IMR-90 (cell line): ENCODE results near the gene IRF4. TPM values are rescaled to one million over a fixed set of nuclear protein-coding genes. Genes with fewer than 3 reads are reported as not detected.

Experiments
- ATAC-seq: fragments of 200-7000 bp; cut with Tn5 transposase; 2 replicates; pipeline ENCODE4 v1.9.1; 2020; ENCODE audit warnings: low read depth, mild to moderate bottlenecking, moderate library complexity
- BruUV-seq: library from RNA; stranded (reverse); fragments of 400-500 nt; replicated peaks from 2 replicates; lab custom pipeline; 2021; lab: Mats Ljungman, UMichigan
- CTCF ChIA-PET: fragments of 300-600 bp; formaldehyde crosslinking; extraction: SDS; loops from one replicate; lab custom pipeline; 2021; ENCODE audit warnings: antibody characterized with exemption; lab: Yijun Ruan, JAX
- POLR2A ChIA-PET: fragments of 300-600 bp; sonication (Branson Sonifier 250); formaldehyde crosslinking; loops from one replicate; lab custom pipeline; 2022; ENCODE audit warnings: antibody characterized with exemption; ENCODE audit not compliant: unreplicated experiment; lab: Charles Lee
- DNase-seq: peaks from one replicate; pipeline ENCODE4 v3.0.0; 2013
- H2AFZ ChIP-seq: replicated peaks from 2 replicates; pipeline ENCODE3; 2013; ENCODE audit warnings: low read length, mild to moderate bottlenecking; ENCODE audit not compliant: poor library complexity
- H2AK5ac ChIP-seq: 2 replicates; pipeline ENCODE4 v1.6.1; 2013; ENCODE audit warnings: low read depth, low read length, inconsistent platforms
- H2AK9ac ChIP-seq: replicated peaks from 2 replicates; pipeline ENCODE3; 2013; ENCODE audit warnings: mild to moderate bottlenecking, low read depth, low read length, moderate library complexity; ENCODE audit not compliant: poor library complexity
- H2BK120ac ChIP-seq: 2 replicates; pipeline ENCODE4 v1.6.1; 2013; ENCODE audit warnings: low read depth, low read length, inconsistent platforms
- H2BK15ac ChIP-seq: 3 replicates; pipeline ENCODE4 v1.6.1; 2013; ENCODE audit warnings: low read depth, low read length, inconsistent platforms
- H2BK20ac ChIP-seq: 2 replicates; pipeline ENCODE4 v1.6.1; 2013; ENCODE audit warnings: low read depth, mild to moderate bottlenecking, inconsistent platforms, low read length, moderate library complexity
- H2BK5ac ChIP-seq: 2 replicates; pipeline ENCODE4 v1.6.1; 2013; ENCODE audit warnings: mild to moderate bottlenecking, low read depth, low read length, inconsistent platforms; ENCODE audit not compliant: poor library complexity, severe bottlenecking
- H3K14ac ChIP-seq: replicated peaks from 2 replicates; pipeline ENCODE4 v1.6.1; 2013; ENCODE audit warnings: low read depth, low read length, inconsistent platforms
- H3K18ac ChIP-seq: 2 replicates; pipeline ENCODE4 v1.6.1; 2013; ENCODE audit warnings: low read depth, low read length, control low read depth
- H3K23ac ChIP-seq: 2 replicates; pipeline ENCODE4 v1.6.1; 2013; ENCODE audit warnings: low read depth, low read length, inconsistent platforms
- H3K27ac ChIP-seq: 2 replicates; pipeline ENCODE4 v1.5.1; 2013; ENCODE audit warnings: mild to moderate bottlenecking, control low read depth, low read length; ENCODE audit not compliant: insufficient read depth
- H3K27me3 ChIP-seq: 2 replicates; pipeline ENCODE4 v1.6.1; 2013; ENCODE audit warnings: low read length; ENCODE audit not compliant: control insufficient read depth, insufficient read depth
- H3K36me3 ChIP-seq: 2 replicates; pipeline ENCODE4 v1.6.1; 2013; ENCODE audit warnings: low read length, mixed read lengths; ENCODE audit not compliant: control insufficient read depth, insufficient read depth
- H3K4ac ChIP-seq: 2 replicates; pipeline ENCODE4 v1.6.1; 2013; ENCODE audit warnings: low read depth, low read length, inconsistent platforms
- H3K4me1 ChIP-seq: 2 replicates; pipeline ENCODE4 v1.6.1; 2013; ENCODE audit warnings: low read length, mixed read lengths; ENCODE audit not compliant: control insufficient read depth, insufficient read depth
- H3K4me2 ChIP-seq: 2 replicates; pipeline ENCODE4 v1.6.1; 2013; ENCODE audit warnings: low read depth, mild to moderate bottlenecking, control low read depth, low read length, moderate library complexity
- H3K4me3 ChIP-seq: 2 replicates; pipeline ENCODE4 v1.5.1; 2013; ENCODE audit warnings: low read depth, mild to moderate bottlenecking, control low read depth, low read length, moderate library complexity; ENCODE audit not compliant: insufficient read depth
- H3K56ac ChIP-seq: 2 replicates; pipeline ENCODE4 v1.6.1; 2013; ENCODE audit warnings: low read length, inconsistent platforms; ENCODE audit not compliant: insufficient read depth; ENCODE audit errors: extremely low read depth
- H3K79me1 ChIP-seq, 2 experiments: 2 replicates each; pipeline ENCODE4 v1.6.1; 2013; ENCODE audit warnings: low read length in 2 of 2, inconsistent platforms in 1 of 2, low read depth in 1 of 2
- H3K9ac ChIP-seq: 2 replicates; pipeline ENCODE4 v1.6.1; 2013; ENCODE audit warnings: low read depth, low read length, control low read depth
- H3K9me1 ChIP-seq: 2 replicates; pipeline ENCODE4 v1.6.1; 2013; ENCODE audit warnings: low read length, inconsistent platforms; ENCODE audit not compliant: insufficient read depth
- H3K9me3 ChIP-seq: 2 replicates; pipeline ENCODE4 v1.6.1; 2013; ENCODE audit warnings: low read length; ENCODE audit not compliant: control insufficient read depth, insufficient read depth
- H4K20me1 ChIP-seq: 2 replicates; pipeline ENCODE4 v1.6.1; 2013; ENCODE audit warnings: low read length, inconsistent platforms; ENCODE audit not compliant: insufficient read depth
- H4K5ac ChIP-seq: 2 replicates; pipeline ENCODE4 v1.6.1; 2013; ENCODE audit warnings: mild to moderate bottlenecking, low read depth, low read length, control low read depth
- H4K8ac ChIP-seq, 2 experiments: 2 replicates each; pipeline ENCODE4 v1.6.1; 2013; ENCODE audit warnings: low read depth in 2 of 2, low read length in 2 of 2, control low read depth in 1 of 2, inconsistent platforms in 1 of 2
- H4K91ac ChIP-seq: 2 replicates; pipeline ENCODE4 v1.6.1; 2013; ENCODE audit warnings: low read depth, low read length, inconsistent platforms; ENCODE audit not compliant: insufficient read depth
- CEBPB ChIP-seq: IDR thresholded peaks from 2 replicates; pipeline ENCODE4 v1.6.1; 2012; ENCODE audit warnings: low read depth, low read length, improper control_type of control experiment
- CHD1 ChIP-seq: IDR thresholded peaks from 2 replicates; pipeline ENCODE4 v1.6.1; 2012; ENCODE audit warnings: low read depth, low read length, improper control_type of control experiment
- CTCF ChIP-seq: conservative IDR thresholded peaks from 2 replicates; pipeline ENCODE4 v1.5.1; 2012; ENCODE audit warnings: mild to moderate bottlenecking, low read depth, low read length, improper control_type of control experiment
- FOS ChIP-seq: fragments of 150-350 bp; IDR thresholded peaks from 2 replicates; pipeline ENCODE4 v1.6.1; 2016; ENCODE audit warnings: low read depth, low read length
- MAFK ChIP-seq: IDR thresholded peaks from 2 replicates; pipeline ENCODE4 v1.6.1; 2012; ENCODE audit warnings: low read depth, low read length, improper control_type of control experiment
- MAZ ChIP-seq: IDR thresholded peaks from 2 replicates; pipeline ENCODE4 v1.6.1; 2012; ENCODE audit warnings: low read depth, mild to moderate bottlenecking, low read length, improper control_type of control experiment, moderate library complexity, borderline replicate concordance
- NFE2L2 ChIP-seq: fragments of 150-350 bp; IDR thresholded peaks from 2 replicates; pipeline ENCODE4 v1.6.1; 2016; ENCODE audit warnings: low read depth, mild to moderate bottlenecking, low read length
- POLR2A ChIP-seq: IDR thresholded peaks from 2 replicates; pipeline ENCODE4 v1.6.1; 2012; ENCODE audit warnings: mild to moderate bottlenecking, low read depth, low read length
- RCOR1 ChIP-seq: IDR thresholded peaks from 2 replicates; pipeline ENCODE4 v1.6.1; 2012; ENCODE audit warnings: mild to moderate bottlenecking, low read length, improper control_type of control experiment; ENCODE audit not compliant: insufficient replicate concordance
- SMC3 ChIP-seq: fragments of 150-350 bp; IDR thresholded peaks from 2 replicates; pipeline ENCODE4 v1.6.1; 2016; ENCODE audit warnings: low read depth, mild to moderate bottlenecking, antibody characterized with exemption, low read length, moderate library complexity
- WGBS, 2 experiments: methylation state at CpG; one replicate each; pipeline versions ENCODE4 v1.1.5 to v1.1.7; 2013; ENCODE audit warnings: missing lambda C conversion rate in 2 of 2; ENCODE audit not compliant: insufficient read length in 1 of 2; ENCODE audit errors: extremely low coverage in 2 of 2; 5-methylcytosine and 5-hydroxymethylcytosine counted together
- dilution Hi-C: fragments of 300-500 bp; cut with HindIII; formaldehyde crosslinking; loops from one replicate; pipeline ENCODE4 v1.14.3; 2018; ENCODE audit warnings: low sequenced_read_pairs; ENCODE audit not compliant: unreplicated experiment
- in situ Hi-C: fragments of 300-500 bp; cut with MboI; formaldehyde crosslinking; loops from 3 replicates; pipeline ENCODE4 v1.14.3; 2019; ENCODE audit warnings: low sequenced_read_pairs, inconsistent platforms, mixed read lengths
- intact Hi-C: fragments of 100-400 bp; cut with micrococcal nuclease; formaldehyde crosslinking; loops from 2 replicates; pipeline ENCODE4 v1.10.0; 2022
- polyA plus RNA-seq, 3 experiments: library from polyadenylated mRNA; depleted of rRNA; stranded (reverse); fragments of >200 nt; gene quantifications; 2 replicates each; pipeline ENCODE4 v1.2.3, GENCODE V29; 2012; ENCODE audit warnings: low replicate concordance in 1 of 3
- total RNA-seq: library from RNA; depleted of rRNA; stranded (reverse); fragments of >200 nt; gene quantifications from 2 replicates; pipeline ENCODE4 v1.2.3, GENCODE V29; 2012

IRF4 gene
- total and polyA plus RNA-seq, 2 of the 4 experiments (the other 2 are of a cell fraction): not detected

- POLR2A ChIA-PET: no interaction called here
Measured at GRCh38 chr6:401239-401993, 9.9 kb downstream of the IRF4 start.

More at GRCh38 chr6:401239-401993, 9.9 kb downstream of the IRF4 start:
- H3K14ac ChIP-seq: no peak overlapping the region
- ATAC-seq (no peak), DNase-seq (no peak)
- H3K36me3 ChIP-seq: no peaks in the 10 kb centered on the region
- no TSS peak for BruUV-seq
- H4K91ac ChIP-seq: no peak overlapping the region
- H2BK5ac ChIP-seq: no peak overlapping the region
- H3K27me3 ChIP-seq: peaks cover 52% of the 10 kb centered on the region
- no peak overlapping the region for H2AK9ac ChIP-seq
- H4K20me1 ChIP-seq: no peaks in the 10 kb centered on the region
- H2AFZ ChIP-seq: no peak overlapping the region
- H2AK5ac ChIP-seq: no peak overlapping the region
- H3K9me1 ChIP-seq: no peaks in the 10 kb centered on the region
- in situ Hi-C loops (no loop called here), intact Hi-C loops (no loop called here), dilution Hi-C loops (no loop called here)
- H3K23ac ChIP-seq: no peak overlapping the region
- no peaks in the 10 kb centered on the region for H3K4me1 ChIP-seq
- H4K8ac ChIP-seq: no peak overlapping the region
- TF ChIP-seq CEBPB (no peak), POLR2A (no peak), NFE2L2 (no peak), SMC3 (no peak), RCOR1 (no peak), CTCF (no peak), MAFK (no peak), MAZ (no peak), CHD1 (no peak), FOS (no peak)
- no peak overlapping the region for H3K27ac ChIP-seq
- H4K5ac ChIP-seq: no peak overlapping the region
- no peak overlapping the region for H3K4me3 ChIP-seq
- 70% methylated on average over 9 of the region's 27 CpGs; no CpG with 5 or more reads in 1 of the 2 experiments for WGBS, 2 experiments
- H3K4me2 ChIP-seq: no peak overlapping the region
- no peak overlapping the region for H3K18ac ChIP-seq
- peaks cover 3% of the 10 kb centered on the region; the same call in 1 of the 2 replicates for H3K9me3 ChIP-seq
- no peak overlapping the region for H3K4ac ChIP-seq
- no peak overlapping the region for H2BK20ac ChIP-seq
- no peak overlapping the region for H3K9ac ChIP-seq
- H2BK120ac ChIP-seq: no peak overlapping the region
- no peaks in the 10 kb centered on the region for H3K79me1 ChIP-seq
- no peak overlapping the region for H3K56ac ChIP-seq
- CTCF ChIA-PET: no interaction called here
- no peak overlapping the region for H2BK15ac ChIP-seq
